GM18502 (cell line): ENCODE results near the gene B4GALT6.

Source experiments
- ATAC-seq: cut with Tn5 transposase; IDR thresholded peaks from one replicate; pipeline ENCODE4 v1.9.1; 2021; ENCODE audit warnings: mild to moderate bottlenecking; ENCODE audit not compliant: unreplicated experiment, poor library complexity

B4GALT6 gene

GRCh38 chr18:31694297-31694696 lies 9.9 kb upstream of the B4GALT6 start:
- no peak for ATAC-seq

- ATAC-seq: no peak
These were observed 4.2 kb upstream of the B4GALT6 start for GRCh38 chr18:31688606-31689005.

GRCh38 chr18:31686986-31687928 lies 2.9 kb upstream of the B4GALT6 start:
- ATAC-seq: no peak

- ATAC-seq: no peak
These were observed 2.2 kb upstream of the B4GALT6 start for GRCh38 chr18:31686572-31686971.

GRCh38 chr18:31685097-31686082 lies 1.0 kb upstream of the B4GALT6 start:
- peak; percentile 75 for ATAC-seq

- no peak for ATAC-seq
These were observed 458 bp downstream of the B4GALT6 start for GRCh38 chr18:31683968-31684278.

GRCh38 chr18:31683106-31683505 lies 1.3 kb downstream of the B4GALT6 start:
- ATAC-seq: no peak

GRCh38 chr18:31680831-31681568 lies 3.4 kb downstream of the B4GALT6 start:
- ATAC-seq: no peak

GRCh38 chr18:31680433-31680811 lies 4.0 kb downstream of the B4GALT6 start:
- ATAC-seq: no peak

- no peak for ATAC-seq
These were observed 4.5 kb downstream of the B4GALT6 start for GRCh38 chr18:31679791-31680432.

- no peak for ATAC-seq
These were observed 5.1 kb downstream of the B4GALT6 start for GRCh38 chr18:31679133-31679742.

GRCh38 chr18:31678425-31678824 lies 6.0 kb downstream of the B4GALT6 start:
- ATAC-seq: no peak

GRCh38 chr18:31677592-31677991 lies 6.8 kb downstream of the B4GALT6 start:
- ATAC-seq: no peak

GRCh38 chr18:31675404-31675803 lies 9.0 kb downstream of the B4GALT6 start:
- no peak for ATAC-seq

GRCh38 chr18:31672628-31673135 lies 11.7 kb downstream of the B4GALT6 start:
- no peak for ATAC-seq

GRCh38 chr18:31671951-31672350 lies 12.4 kb downstream of the B4GALT6 start:
- no peak for ATAC-seq

- ATAC-seq: no peak
These were observed 14.8 kb downstream of the B4GALT6 start for GRCh38 chr18:31669541-31669940.

- ATAC-seq: no peak
These were observed 17.2 kb downstream of the B4GALT6 start for GRCh38 chr18:31667185-31667584.

GRCh38 chr18:31666055-31666454 lies 18.3 kb downstream of the B4GALT6 start:
- ATAC-seq: no peak
